HepG2 (cell line): Measurements from ENCODE around the gene PLEKHH3. TPM values are rescaled to one million over a fixed set of nuclear protein-coding genes. Genes with fewer than 3 reads are reported as not detected.

Experiments
- ATAC-seq: fragments of 200-7000 bp; cut with Tn5 transposase; 3 replicates; pipeline ENCODE4 v1.9.1; 2020; ENCODE audit warnings: mild to moderate bottlenecking, moderate library complexity
- BruUV-seq: library from RNA; stranded (reverse); fragments of 400-500 nt; replicated peaks from 2 replicates; lab custom pipeline; 2021; lab: Mats Ljungman, UMichigan
- CTCF ChIA-PET: fragments of 300-600 bp; formaldehyde crosslinking; extraction: SDS; loops from one replicate; lab custom pipeline; 2021; ENCODE audit warnings: low total read pairs, inconsistent platforms, low intra/inter-chr PET ratio; lab: Yijun Ruan, JAX
- POLR2A ChIA-PET: fragments of 350-600 bp; sonication (Branson Sonifier 250); formaldehyde crosslinking; loops from one replicate; lab custom pipeline; 2020; ENCODE audit warnings: antibody characterized with exemption, inconsistent platforms; lab: Yijun Ruan, JAX
- DNase-seq: peaks from one replicate; pipeline ENCODE4 v3.0.0-alpha.2; 2015; ENCODE audit warnings: low spot score
- FAIRE-seq: peaks from 3 replicates; lab custom pipeline; 2011; peaks lifted over from hg19 to GRCh38; lab: Jason Lieb, UNC
- H2AFZ ChIP-seq: one replicate; pipeline ENCODE4 v1.6.1; 2011; ENCODE audit warnings: low read length, inconsistent platforms
- H3K27ac ChIP-seq: fragments of 300-600 bp; 3 replicates; pipeline ENCODE4 v1.8.0; 2011; ENCODE audit warnings: mixed run types, mild to moderate bottlenecking, mixed read lengths, low read length, inconsistent platforms; ENCODE audit not compliant: insufficient read depth; ENCODE audit errors: extremely low read length
- H3K27me3 ChIP-seq, 2 experiments: fragments of 200-600 bp in 1 of 2; 2 replicates in 1 of 2; 3 replicates in 1 of 2; pipeline versions ENCODE4 v1.6.0 to v1.8.0; 2011; ENCODE audit warnings: low read length in 2 of 2, mild to moderate bottlenecking in 2 of 2, moderate library complexity in 2 of 2, inconsistent platforms in 1 of 2; ENCODE audit not compliant: insufficient read depth in 2 of 2, control insufficient read depth in 1 of 2
- H3K36me3 ChIP-seq, 2 experiments: fragments of 200-600 bp in 1 of 2; replicated peaks in 1 of 2; 2 replicates in 1 of 2; 3 replicates in 1 of 2; pipeline versions ENCODE4 v1.5.1 to v1.8.0; 2011; ENCODE audit warnings: low read length in 2 of 2, inconsistent platforms in 1 of 2; ENCODE audit not compliant: insufficient read depth in 2 of 2, control insufficient read depth in 1 of 2
- H3K4me1 ChIP-seq: 2 replicates; pipeline ENCODE4 v1.5.1; 2012; ENCODE audit warnings: low read length, inconsistent platforms; ENCODE audit not compliant: insufficient read depth
- H3K4me2 ChIP-seq: 2 replicates; pipeline ENCODE4 v1.6.0; 2011; ENCODE audit warnings: low read depth, low read length, inconsistent platforms
- H3K4me3 ChIP-seq, 3 experiments: fragments of 200-600 bp in 1 of 3; sonication (generic), shearing (Covaris generic) in 1 of 3; replicated peaks in 1 of 3; 2 replicates each; pipeline ENCODE4 v1.5.1; 2011 to 2016; ENCODE audit warnings: low read length in 3 of 3, inconsistent platforms in 2 of 3, low read depth in 2 of 3, mild to moderate bottlenecking in 2 of 3, control low read depth in 1 of 3, mixed read lengths in 1 of 3; ENCODE audit not compliant: insufficient read depth in 1 of 3
- H3K79me2 ChIP-seq: one replicate; pipeline ENCODE4 v1.6.1; 2011; ENCODE audit warnings: low read length, inconsistent platforms; ENCODE audit not compliant: insufficient read depth
- H3K9ac ChIP-seq: 2 replicates; pipeline ENCODE4 v1.6.0; 2011; ENCODE audit warnings: mild to moderate bottlenecking, low read depth, low read length, inconsistent platforms; ENCODE audit not compliant: insufficient read depth
- H3K9me3 ChIP-seq: 2 replicates; pipeline ENCODE4 v1.5.1; 2012; ENCODE audit warnings: mild to moderate bottlenecking, low read length
- H4K20me1 ChIP-seq: 2 replicates; pipeline ENCODE4 v1.6.0; 2011; ENCODE audit warnings: inconsistent platforms, mild to moderate bottlenecking, low read length, moderate library complexity; ENCODE audit not compliant: insufficient read depth
- HDAC2 ChIP-seq: sonication (generic); formaldehyde crosslinking; IDR thresholded peaks from 2 replicates; pipeline ENCODE4 v1.4.0; 2020; ENCODE audit warnings: missing genetic modification reagents
- HOXA9 ChIP-seq: sonication (generic); formaldehyde crosslinking; IDR thresholded peaks from 2 replicates; pipeline ENCODE4 v1.8.1; 2022; ENCODE audit warnings: missing genetic modification reagents, mild to moderate bottlenecking, moderate library complexity, borderline replicate concordance
- IKZF1 ChIP-seq: fragments of 450-650 bp; IDR thresholded peaks from 2 replicates; pipeline ENCODE4 v1.7.1; 2016
- NONO ChIP-seq, 2 experiments: fragments of 450-650 bp in 1 of 2; sonication (generic) in 1 of 2; formaldehyde crosslinking in 1 of 2; IDR thresholded peaks in 1 of 2; conservative IDR thresholded peaks in 1 of 2; 2 replicates each; pipeline versions ENCODE4 v1.6.1 to v1.8.0; 2017 to 2022; ENCODE audit warnings: mild to moderate bottlenecking in 1 of 2, missing genetic modification reagents in 1 of 2, moderate library complexity in 1 of 2
- PRMT3 ChIP-seq: sonication (generic); formaldehyde crosslinking; IDR thresholded peaks from 2 replicates; pipeline ENCODE4 v1.8.1; 2022; ENCODE audit warnings: low read depth, mild to moderate bottlenecking, moderate library complexity, missing genetic modification reagents, borderline replicate concordance
- SRSF1 ChIP-seq: fragments of 200-400 bp; formaldehyde crosslinking; optimal IDR thresholded peaks from 2 replicates; pipeline ENCODE3; 2017; ENCODE audit warnings: mild to moderate bottlenecking, low read depth, low read length, moderate library complexity
- ZNF101 ChIP-seq: sonication (generic); formaldehyde crosslinking; IDR thresholded peaks from 2 replicates; pipeline ENCODE4 v1.4.0; 2020; ENCODE audit warnings: mild to moderate bottlenecking, low read depth, missing genetic modification reagents, borderline replicate concordance
- ZNF274 ChIP-seq: sonication (generic); formaldehyde crosslinking; IDR thresholded peaks from 2 replicates; pipeline ENCODE4 v1.5.1; 2020; ENCODE audit warnings: mild to moderate bottlenecking, missing genetic modification reagents
- ZNF350 ChIP-seq: sonication (generic); formaldehyde crosslinking; IDR thresholded peaks from 2 replicates; pipeline ENCODE4 v1.4.0; 2020; ENCODE audit warnings: mild to moderate bottlenecking, low read depth, missing genetic modification reagents, borderline replicate concordance
- ZNF44 ChIP-seq: sonication (generic); formaldehyde crosslinking; IDR thresholded peaks from 2 replicates; pipeline ENCODE4 v1.5.1; 2020; ENCODE audit warnings: mild to moderate bottlenecking, missing genetic modification reagents
- ZNF512 ChIP-seq: sonication (generic); formaldehyde crosslinking; IDR thresholded peaks from 2 replicates; pipeline ENCODE4 v1.4.0; 2020; ENCODE audit warnings: mild to moderate bottlenecking, missing genetic modification reagents
- ZNF883 ChIP-seq: sonication (generic); formaldehyde crosslinking; IDR thresholded peaks from 2 replicates; pipeline ENCODE4 v1.5.1; 2020; ENCODE audit warnings: mild to moderate bottlenecking, missing genetic modification reagents; ENCODE audit errors: not compliant biosample characterization
- WGBS: methylation state at CpG from one replicate; pipeline ENCODE4 v1.1.6; 2017; ENCODE audit warnings: low lambda C conversion rate; 5-methylcytosine and 5-hydroxymethylcytosine counted together
- in situ Hi-C: cut with HindIII; loops from 2 replicates; pipeline ENCODE4 v1.10.0; 2017; ENCODE audit warnings: low pct_unique_long_range_greater_than_20kb; ENCODE audit not compliant: extremely low pct_ligation_motif_present
- intact Hi-C: fragments of 100-400 bp; cut with micrococcal nuclease; formaldehyde crosslinking; loops from one replicate; pipeline ENCODE4 v1.10.0; 2022; ENCODE audit not compliant: unreplicated experiment
- polyA plus RNA-seq, 8 experiments: library from polyadenylated mRNA; depleted of rRNA in 3 of 8; stranded (reverse) in 7 of 8; unstranded in 1 of 8; fragments of >200 nt; fragmentation: Illumina TruSeq in 4 of 8; extraction: Trizol in 4 of 8; gene quantifications; 2 replicates each; pipeline versions ENCODE4 v1.2.1 to v1.2.3, GENCODE V29; 2011 to 2016; ENCODE audit warnings: low read depth in 4 of 8, missing spikeins in 1 of 8, mixed read lengths in 1 of 8; ENCODE audit not compliant: insufficient read depth in 1 of 8
- total RNA-seq, 5 experiments: library from RNA; depleted of rRNA; stranded (reverse); fragments of >200 nt; fragmentation: Illumina TruSeq; extraction: Trizol; gene quantifications; 2 replicates each; pipeline ENCODE4 v1.2.3, GENCODE V29; 2016; ENCODE audit warnings: low read depth in 1 of 5

PLEKHH3 gene
- total and polyA plus RNA-seq, 2 of the 13 experiments (the other 11 are each of a cell fraction or from before 2014, with no cell fraction given): 6.0 to 19.9 TPM

GRCh38 chr17:42623732-42624596, 52.8 kb downstream of the PLEKHH3 start (continued):
- TF ChIP-seq ZNF512 (CRISPR knock-in tag) (no peak), IKZF1 (no peak), HDAC2 (CRISPR knock-in tag) (no peak), ZNF350 (CRISPR knock-in tag) (no peak), ZNF101 (no peak)

GRCh38 chr17:42623271-42623670, 53.5 kb downstream of the PLEKHH3 start:
- no TSS peak for BruUV-seq
- H2AFZ ChIP-seq: no peak overlapping the region
- H3K4me1 ChIP-seq: peaks cover 44% of the 10 kb centered on the region
- H3K27ac ChIP-seq: no peak overlapping the region
- no peak overlapping the region for H3K4me2 ChIP-seq
- no peak for TF ChIP-seq ZNF44 (CRISPR knock-in tag)
- TF ChIP-seq ZNF274: no peak
- TF ChIP-seq NONO (IDR thresholded peaks at IDR 0.05): no peak
- no peak for TF ChIP-seq NONO (CRISPR knock-in tag; conservative IDR thresholded peaks at IDR 0.05)
- TF ChIP-seq ZNF883 (CRISPR knock-in tag): no peak
- TF ChIP-seq HOXA9 (CRISPR knock-in tag): no peak
- TF ChIP-seq SRSF1: no peak
- no peak for TF ChIP-seq PRMT3 (CRISPR knock-in tag)
- H3K4me3 ChIP-seq: no peak overlapping the region
- no peak overlapping the region for H3K9ac ChIP-seq
- 5% methylated on average over 2 of the region's 2 CpGs for WGBS
- H3K36me3 ChIP-seq: no peaks in the 10 kb centered on the region
- H3K79me2 ChIP-seq: no peaks in the 10 kb centered on the region
- H3K9me3 ChIP-seq: no peaks in the 10 kb centered on the region
- no peaks in the 10 kb centered on the region for H3K27me3 ChIP-seq
- no peaks in the 10 kb centered on the region for H4K20me1 ChIP-seq
- intact Hi-C loops (no loop called here), in situ Hi-C loops (no loop called here)
- ChIA-PET CTCF (no interaction called here), POLR2A (interaction anchor here (1.3 kb wide), 1 partner anchor 14 kb away, joined by 4 read pairs; the partner anchor contains the start of genes RETREG3 and TUBG1)
- DNase-seq: no peak
- ATAC-seq: no peak
- FAIRE-seq: no peak
